Measurements from ENCODE around the gene SYK.

DNA sequence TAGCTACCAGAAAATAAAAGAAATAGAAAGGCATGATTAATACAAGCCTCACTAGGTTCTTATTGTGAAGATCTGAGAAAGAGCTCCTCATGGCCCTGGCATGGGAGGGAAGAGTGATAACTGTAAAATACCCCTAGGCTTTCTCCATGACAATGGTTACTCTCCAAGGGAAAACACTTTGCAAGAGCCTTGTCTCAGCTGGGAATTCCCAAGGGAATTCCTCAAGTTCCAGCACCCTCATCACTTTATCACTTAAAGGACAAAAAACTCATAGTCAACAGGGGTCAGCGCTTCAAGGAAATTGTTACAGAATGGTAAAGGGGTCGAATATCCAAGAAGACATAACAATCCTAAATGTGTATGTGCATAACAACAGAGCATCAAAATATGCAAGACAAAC lies 21.2 kb downstream of the SYK start:
- TF ChIP-seq YY1 (IDR thresholded peaks at IDR 0.05; ENCODE audit: low read depth) = no peak
- TF ChIP-seq POLR2AphosphoS5 (IDR thresholded peaks at IDR 0.05; ENCODE audit: low read depth, low read length) = no peak
- TF ChIP-seq JUND (IDR thresholded peaks at IDR 0.05) = no peak
- TF ChIP-seq TCF12 (IDR thresholded peaks at IDR 0.05) = no peak
- TF ChIP-seq, protein P1, sequence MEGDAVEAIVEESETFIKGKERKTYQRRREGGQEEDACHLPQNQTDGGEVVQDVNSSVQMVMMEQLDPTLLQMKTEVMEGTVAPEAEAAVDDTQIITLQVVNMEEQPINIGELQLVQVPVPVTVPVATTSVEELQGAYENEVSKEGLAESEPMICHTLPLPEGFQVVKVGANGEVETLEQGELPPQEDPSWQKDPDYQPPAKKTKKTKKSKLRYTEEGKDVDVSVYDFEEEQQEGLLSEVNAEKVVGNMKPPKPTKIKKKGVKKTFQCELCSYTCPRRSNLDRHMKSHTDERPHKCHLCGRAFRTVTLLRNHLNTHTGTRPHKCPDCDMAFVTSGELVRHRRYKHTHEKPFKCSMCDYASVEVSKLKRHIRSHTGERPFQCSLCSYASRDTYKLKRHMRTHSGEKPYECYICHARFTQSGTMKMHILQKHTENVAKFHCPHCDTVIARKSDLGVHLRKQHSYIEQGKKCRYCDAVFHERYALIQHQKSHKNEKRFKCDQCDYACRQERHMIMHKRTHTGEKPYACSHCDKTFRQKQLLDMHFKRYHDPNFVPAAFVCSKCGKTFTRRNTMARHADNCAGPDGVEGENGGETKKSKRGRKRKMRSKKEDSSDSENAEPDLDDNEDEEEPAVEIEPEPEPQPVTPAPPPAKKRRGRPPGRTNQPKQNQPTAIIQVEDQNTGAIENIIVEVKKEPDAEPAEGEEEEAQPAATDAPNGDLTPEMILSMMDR (IDR thresholded peaks at IDR 0.05) = no peak
- TF ChIP-seq EZH2phosphoT487 (IDR thresholded peaks at IDR 0.05; ENCODE audit: borderline replicate concordance, low read depth) = no peak
- TF ChIP-seq MAX (IDR thresholded peaks at IDR 0.05; ENCODE audit: low read depth) = no peak
- no peak for TF ChIP-seq FOXM1 (IDR thresholded peaks at IDR 0.05; ENCODE audit: low read depth)
- TF ChIP-seq IRF3 (IDR thresholded peaks at IDR 0.05; ENCODE audit: low read depth, low read length) = no peak
- no peak for TF ChIP-seq RCOR1 (IDR thresholded peaks at IDR 0.05; ENCODE audit: low read length)
- no peak for TF ChIP-seq CHD2 (IDR thresholded peaks at IDR 0.05; ENCODE audit: low read length, partially characterized antibody)
